A673 (cell line): Measurements from ENCODE around the gene MLF2. TPM values are rescaled to one million over a fixed set of nuclear protein-coding genes. Genes with fewer than 3 reads are reported as not detected.

Experiments
- BruUV-seq: library from RNA; stranded (reverse); fragments of 400-500 nt; replicated peaks from 2 replicates; lab custom pipeline; 2021; lab: Mats Ljungman, UMichigan
- CTCF ChIA-PET: fragments of 300-600 bp; sonication (Branson Sonifier 250); formaldehyde crosslinking; loops from one replicate; lab custom pipeline; 2022; ENCODE audit warnings: antibody characterized with exemption; lab: Charles Lee
- POLR2A ChIA-PET: fragments of 300-600 bp; sonication (Branson Sonifier 250); formaldehyde crosslinking; loops from one replicate; lab custom pipeline; 2022; ENCODE audit warnings: antibody characterized with exemption; ENCODE audit not compliant: low non-redundant PET; lab: Charles Lee
- DNase-seq: peaks from one replicate; pipeline ENCODE4 v3.0.0-alpha.2; 2015; ENCODE audit warnings: low spot score
- H3K27ac ChIP-seq: fragments of 200-600 bp; sonication (generic); 2 replicates; pipeline ENCODE4 v1.5.1; 2016; ENCODE audit warnings: mixed run types, low read depth, mild to moderate bottlenecking, mixed read lengths, antibody characterized with exemption, low read length; ENCODE audit not compliant: poor library complexity, severe bottlenecking
- H3K27me3 ChIP-seq: fragments of 200-600 bp; sonication (generic); replicated peaks from 2 replicates; pipeline ENCODE4 v1.6.1; 2017; ENCODE audit warnings: mixed run types, low read depth, mild to moderate bottlenecking, mixed read lengths, antibody characterized with exemption, low read length; ENCODE audit not compliant: insufficient read depth, poor library complexity
- H3K36me3 ChIP-seq: fragments of 200-600 bp; sonication (generic); 2 replicates; pipeline ENCODE4 v1.6.1; 2016; ENCODE audit warnings: mixed run types, mild to moderate bottlenecking, mixed read lengths, antibody characterized with exemption, low read length; ENCODE audit not compliant: insufficient read depth, poor library complexity, severe bottlenecking
- H3K4me1 ChIP-seq: fragments of 200-600 bp; sonication (generic); 2 replicates; pipeline ENCODE4 v1.6.1; 2017; ENCODE audit warnings: mixed run types, mild to moderate bottlenecking, mixed read lengths, antibody characterized with exemption, low read length; ENCODE audit not compliant: insufficient read depth, poor library complexity, severe bottlenecking
- H3K4me3 ChIP-seq: fragments of 200-600 bp; sonication (generic); 2 replicates; pipeline ENCODE4 v1.5.1; 2016; ENCODE audit warnings: low read depth, mixed run types, mild to moderate bottlenecking, mixed read lengths, low read length; ENCODE audit not compliant: poor library complexity, severe bottlenecking
- H3K9me3 ChIP-seq: fragments of 200-600 bp; sonication (generic); 2 replicates; pipeline ENCODE4 v1.6.1; 2016; ENCODE audit warnings: mixed run types, low read depth, mild to moderate bottlenecking, mixed read lengths, antibody characterized with exemption, low read length; ENCODE audit not compliant: poor library complexity, severe bottlenecking
- EZH2 ChIP-seq: fragments of 200-600 bp; sonication (generic); IDR thresholded peaks from 2 replicates; pipeline ENCODE4 v1.6.1; 2017; ENCODE audit warnings: borderline replicate concordance, low read depth, mild to moderate bottlenecking, mixed read lengths, antibody characterized with exemption, low read length; ENCODE audit not compliant: poor library complexity, severe bottlenecking
- intact Hi-C: fragments of 100-400 bp; cut with micrococcal nuclease; formaldehyde crosslinking; loops from one replicate; pipeline ENCODE4 v1.10.0; 2022; ENCODE audit not compliant: unreplicated experiment
- total RNA-seq: library from RNA; stranded (reverse); gene quantifications from 2 replicates; pipeline ENCODE4 v1.2.3, GENCODE V29; 2021
- TF ChIP-seq, protein P1 (sequence below): fragments of 300-800, 200-600 bp; sonication (generic); conservative IDR thresholded peaks from 2 replicates; pipeline ENCODE4 v1.5.1; 2017; ENCODE audit warnings: low read depth, mild to moderate bottlenecking, antibody characterized with exemption, low read length, moderate library complexity, mixed read lengths

The MLF2 gene
- total RNA-seq, 1 experiment from 2014 or later, result 242 TPM

DNA sequence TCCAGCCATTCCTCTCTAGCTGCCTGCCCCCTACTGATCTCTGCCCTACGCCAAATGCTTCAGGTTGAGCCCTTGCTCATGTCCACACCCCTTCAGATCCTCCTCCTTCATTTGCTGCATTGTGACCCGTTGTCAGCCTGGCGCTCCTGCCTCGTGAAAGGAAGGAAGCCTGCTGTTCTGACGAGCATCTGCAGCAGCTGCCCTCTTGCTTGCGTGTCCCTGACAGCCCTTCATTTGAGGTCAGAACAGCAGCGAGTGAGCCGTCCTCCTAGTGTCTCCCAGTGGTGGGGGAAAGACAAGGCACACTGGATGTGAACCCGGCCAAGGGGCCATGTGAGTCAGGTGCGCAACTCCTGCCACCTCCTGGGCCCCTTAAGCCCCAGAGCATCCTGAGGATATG, 49.3 kb downstream of the MLF2 start:
- intact Hi-C loops, result no loop called here
- no peaks in the 10 kb centered on the region for H3K9me3 ChIP-seq
- H3K4me1 ChIP-seq, result no peaks in the 10 kb centered on the region
- peaks cover 27% of the 10 kb centered on the region for H3K27me3 ChIP-seq
- DNase-seq, result no peak
- no peak overlapping the region for H3K4me3 ChIP-seq
- H3K27ac ChIP-seq, result no peak overlapping the region
- no peak for TF ChIP-seq EZH2
- TF ChIP-seq, protein P1, sequence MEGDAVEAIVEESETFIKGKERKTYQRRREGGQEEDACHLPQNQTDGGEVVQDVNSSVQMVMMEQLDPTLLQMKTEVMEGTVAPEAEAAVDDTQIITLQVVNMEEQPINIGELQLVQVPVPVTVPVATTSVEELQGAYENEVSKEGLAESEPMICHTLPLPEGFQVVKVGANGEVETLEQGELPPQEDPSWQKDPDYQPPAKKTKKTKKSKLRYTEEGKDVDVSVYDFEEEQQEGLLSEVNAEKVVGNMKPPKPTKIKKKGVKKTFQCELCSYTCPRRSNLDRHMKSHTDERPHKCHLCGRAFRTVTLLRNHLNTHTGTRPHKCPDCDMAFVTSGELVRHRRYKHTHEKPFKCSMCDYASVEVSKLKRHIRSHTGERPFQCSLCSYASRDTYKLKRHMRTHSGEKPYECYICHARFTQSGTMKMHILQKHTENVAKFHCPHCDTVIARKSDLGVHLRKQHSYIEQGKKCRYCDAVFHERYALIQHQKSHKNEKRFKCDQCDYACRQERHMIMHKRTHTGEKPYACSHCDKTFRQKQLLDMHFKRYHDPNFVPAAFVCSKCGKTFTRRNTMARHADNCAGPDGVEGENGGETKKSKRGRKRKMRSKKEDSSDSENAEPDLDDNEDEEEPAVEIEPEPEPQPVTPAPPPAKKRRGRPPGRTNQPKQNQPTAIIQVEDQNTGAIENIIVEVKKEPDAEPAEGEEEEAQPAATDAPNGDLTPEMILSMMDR, result no peak
- CTCF ChIA-PET, result no interaction called here
- POLR2A ChIA-PET, result no interaction called here
- H3K36me3 ChIP-seq, result no peaks in the 10 kb centered on the region
- no TSS peak for BruUV-seq

DNA sequence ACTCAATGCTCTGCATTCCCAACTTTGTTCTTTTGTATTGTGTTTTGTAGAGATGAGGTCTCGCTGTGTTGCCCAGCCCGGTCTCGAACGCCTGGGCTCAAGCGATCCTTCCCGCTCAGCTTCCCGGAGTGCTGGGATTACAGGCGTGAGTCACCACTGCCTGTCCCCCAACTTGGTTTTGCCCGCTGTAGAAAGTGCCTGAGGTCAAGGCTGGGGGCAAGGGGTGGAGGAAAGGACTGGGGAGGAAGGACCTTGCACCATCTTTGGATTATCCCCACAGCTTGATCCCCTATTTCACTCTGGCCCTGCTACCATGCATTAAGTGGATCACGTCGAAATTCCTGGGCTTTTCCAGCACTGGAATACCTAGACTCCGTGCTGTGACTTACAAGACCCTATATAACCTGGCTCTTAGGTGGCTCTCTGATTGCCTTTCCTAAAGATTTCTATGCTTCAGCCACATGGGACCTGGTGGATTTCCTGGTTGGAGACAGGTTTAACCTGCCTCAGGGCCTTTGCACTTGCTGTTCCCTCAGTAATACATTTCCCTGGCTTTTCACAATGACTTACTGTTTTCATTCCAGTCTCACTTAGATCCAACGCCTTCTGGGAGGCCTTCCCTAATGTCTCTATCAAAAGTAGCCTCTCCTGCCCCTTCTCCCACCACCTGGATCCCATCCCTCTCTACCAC, 51.7 kb downstream of the MLF2 start:
- H3K4me1 ChIP-seq, result no peaks in the 10 kb centered on the region
- peak overlapping the region; percentile 66 for H3K4me3 ChIP-seq
- no peaks in the 10 kb centered on the region for H3K36me3 ChIP-seq
- H3K9me3 ChIP-seq, result no peaks in the 10 kb centered on the region
- intact Hi-C loops, result no loop called here
- TF ChIP-seq, protein P1, result no peak
- TF ChIP-seq EZH2, result no peak
- no peak for DNase-seq
- ChIA-PET CTCF (no interaction called here), POLR2A (no interaction called here)
- H3K27me3 ChIP-seq, result peaks cover 27% of the 10 kb centered on the region
- BruUV-seq, result no TSS peak
- H3K27ac ChIP-seq, result no peak overlapping the region

DNA sequence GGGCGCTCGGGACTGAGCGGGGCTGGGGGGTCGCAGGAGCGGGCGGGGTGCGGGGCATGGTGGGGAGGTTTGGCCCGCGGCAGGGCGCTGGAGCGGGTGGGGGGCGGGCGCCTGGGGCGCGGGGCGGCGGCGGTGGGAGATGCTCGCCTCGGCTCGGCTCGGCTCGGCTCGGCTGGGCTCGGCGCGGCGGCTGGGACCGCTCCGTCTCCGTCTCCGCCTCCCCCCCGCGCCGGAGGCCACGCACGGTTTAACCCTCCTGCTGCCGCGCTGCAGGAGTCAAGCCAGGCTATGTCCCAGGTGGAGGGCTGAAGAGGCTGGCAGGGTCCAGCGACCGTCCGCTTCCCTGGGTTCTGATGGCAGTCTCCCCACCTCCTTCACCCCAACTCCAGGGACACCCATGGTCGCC, 52.3 kb downstream of the MLF2 start, which contains the start of gene PIANP:
Gene PIANP, minus strand, starts transcription at position 170 of the 406 bp plus-strand sequence. CDS start 2,754 bp downstream, outside the sequence.
- H3K4me3 ChIP-seq, result peak within 1 kb of the TSS; percentile 66
- intact Hi-C loops, result no loop called here
- peaks cover 27% of the 10 kb centered on the region for H3K27me3 ChIP-seq
- no peak for DNase-seq
- no peaks in the 10 kb centered on the region for H3K36me3 ChIP-seq
- no peaks in the 10 kb centered on the region for H3K9me3 ChIP-seq
- POLR2A ChIA-PET, result no interaction called here
- CTCF ChIA-PET, result no interaction called here
- no peak within 1 kb of the TSS for H3K27ac ChIP-seq
- BruUV-seq, result no TSS peak
- peaks cover 2% of the 10 kb centered on the region for H3K4me1 ChIP-seq
- TF ChIP-seq, protein P1, result no peak
- TF ChIP-seq EZH2, result no peak
